GM18907 (cell line): ENCODE data around the gene CNDP2.

Experiments
- ATAC-seq: cut with Tn5 transposase; IDR thresholded peaks from one replicate; pipeline ENCODE4 v1.9.1; 2021; ENCODE audit warnings: mild to moderate bottlenecking, moderate library complexity; ENCODE audit not compliant: unreplicated experiment

The CNDP2 gene

GRCh38 chr18:74495581-74496507 is at the start of gene CNDP2:
Gene CNDP2 (plus strand): TSS chr18:74496363. CDS start chr18:74499974, 3,611 bp downstream.
- ATAC-seq = peak; percentile 80

DNA sequence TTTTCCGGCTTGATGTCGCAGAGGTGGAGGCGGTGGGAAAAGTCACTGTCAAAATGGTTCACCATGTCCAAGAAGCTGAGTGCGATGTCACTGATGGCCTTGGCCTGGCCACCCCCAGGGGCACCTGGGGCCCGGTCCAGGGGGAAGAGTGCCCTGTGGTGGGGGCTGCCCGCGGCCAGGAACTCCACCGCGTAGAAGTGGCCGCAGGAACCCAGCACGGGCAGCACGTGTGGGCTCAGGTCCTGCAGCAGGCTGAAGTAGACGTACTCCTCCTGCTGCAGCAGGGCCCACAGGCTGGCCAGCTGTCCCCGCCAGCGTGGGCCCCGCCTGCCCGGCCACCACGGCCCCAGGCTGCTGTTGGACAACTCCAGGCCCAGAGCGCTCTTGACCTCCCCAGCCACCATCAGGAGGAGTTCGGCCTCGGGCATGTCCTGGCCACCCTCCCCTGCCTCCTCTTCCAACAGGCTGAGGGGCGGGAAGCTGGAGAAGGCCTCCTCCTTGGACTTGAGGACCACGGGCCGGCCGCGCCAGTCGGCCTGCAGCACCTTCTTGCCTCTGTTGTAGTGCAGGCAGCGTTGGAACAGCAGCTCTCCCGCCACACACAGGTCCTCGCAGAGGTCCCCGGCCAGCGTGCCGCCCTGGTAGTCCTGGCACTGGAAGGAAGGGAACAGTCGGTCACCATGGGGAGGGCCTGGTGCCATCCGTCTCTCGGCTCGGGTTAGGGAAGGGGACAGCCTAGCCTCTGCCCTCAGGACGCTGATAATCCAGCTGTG is 49.3 kb upstream of the CNDP2 start:
- no peak for ATAC-seq

DNA sequence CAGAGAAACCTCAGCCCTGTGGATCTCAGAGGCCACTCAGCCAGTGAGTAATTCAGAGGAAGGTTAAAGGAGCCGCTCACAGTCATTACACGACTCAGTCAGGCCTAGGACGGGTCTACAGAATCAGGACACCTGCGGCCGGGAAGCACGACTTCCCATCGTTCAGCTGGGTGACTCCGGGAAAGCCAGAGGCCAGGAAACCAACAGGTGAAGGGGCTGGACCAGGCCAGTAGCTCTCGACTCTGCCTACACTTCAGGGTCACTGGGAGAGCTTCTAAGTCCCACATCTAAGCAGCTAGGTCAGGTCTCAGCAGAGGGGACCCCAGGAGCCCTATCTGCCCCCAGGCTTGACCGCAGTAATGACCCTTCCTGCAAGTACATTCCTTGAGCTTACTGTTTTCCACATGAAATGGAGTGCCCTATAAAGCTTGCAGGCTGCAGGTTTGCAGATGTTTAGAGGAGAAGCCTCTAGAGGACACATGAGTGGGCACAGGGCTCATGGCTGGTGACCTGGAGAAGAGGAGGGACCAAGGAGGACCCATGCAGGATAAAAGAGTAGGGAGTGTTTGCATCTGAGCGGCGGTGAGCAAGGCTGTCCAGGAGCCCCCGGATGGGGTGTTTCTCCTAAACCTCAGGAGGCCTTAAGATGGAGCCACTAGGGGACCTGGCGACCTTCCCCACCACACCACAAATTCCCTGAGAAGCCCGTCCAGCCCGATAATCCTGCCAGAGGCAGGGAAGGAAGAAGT is 48.6 kb upstream of the CNDP2 start:
- no peak for ATAC-seq

DNA sequence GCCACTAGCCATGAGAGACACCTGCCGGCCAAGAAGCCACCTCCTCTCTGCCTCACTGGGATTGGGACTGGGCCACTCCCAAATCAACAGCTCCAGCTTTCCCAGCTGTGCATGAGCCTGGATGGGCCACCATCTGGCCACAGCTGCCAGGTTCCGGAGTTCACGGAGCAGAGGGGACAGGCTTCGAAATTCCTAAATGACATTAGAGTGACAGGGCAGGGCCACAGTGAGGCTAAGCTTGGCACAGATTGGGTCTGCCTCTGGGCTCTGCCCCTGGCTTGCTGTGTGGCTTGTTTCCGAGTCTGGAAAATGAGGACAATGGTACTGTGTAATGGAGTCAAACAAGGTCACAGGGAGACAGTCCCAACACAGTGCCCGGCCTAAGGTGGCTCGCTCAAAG is 45.5 kb upstream of the CNDP2 start:
- no peak for ATAC-seq

DNA sequence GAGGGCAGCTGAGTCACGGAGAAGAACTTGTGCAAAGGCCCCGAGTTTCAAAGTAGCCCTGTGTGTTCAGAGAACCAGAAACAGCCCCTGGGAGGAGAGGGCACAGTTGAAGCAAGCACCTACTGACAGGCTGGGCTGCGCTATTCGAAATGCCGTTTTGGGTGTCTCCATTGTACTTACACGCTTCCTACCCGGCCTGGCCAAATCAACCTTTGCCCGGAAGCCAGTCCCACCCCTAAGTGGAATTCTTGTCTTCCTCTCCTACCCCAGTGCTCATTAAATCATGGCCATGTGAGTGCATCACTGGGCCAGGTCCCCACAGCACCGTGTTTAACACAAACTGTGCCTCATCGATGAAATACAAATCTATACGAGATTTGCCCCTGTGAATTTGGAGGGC is 45.0 kb upstream of the CNDP2 start:
- no peak for ATAC-seq

- ATAC-seq = no peak
These were observed 43.1 kb upstream of the CNDP2 start for GRCh38 chr18:74453016-74453566.

- ATAC-seq = no peak
These were observed 42.4 kb upstream of the CNDP2 start for GRCh38 chr18:74453642-74454198.

GRCh38 chr18:74454279-74454751 is 41.8 kb upstream of the CNDP2 start:
- no peak for ATAC-seq

- ATAC-seq = no peak
These were observed 40.8 kb upstream of the CNDP2 start for GRCh38 chr18:74455386-74455785.

DNA sequence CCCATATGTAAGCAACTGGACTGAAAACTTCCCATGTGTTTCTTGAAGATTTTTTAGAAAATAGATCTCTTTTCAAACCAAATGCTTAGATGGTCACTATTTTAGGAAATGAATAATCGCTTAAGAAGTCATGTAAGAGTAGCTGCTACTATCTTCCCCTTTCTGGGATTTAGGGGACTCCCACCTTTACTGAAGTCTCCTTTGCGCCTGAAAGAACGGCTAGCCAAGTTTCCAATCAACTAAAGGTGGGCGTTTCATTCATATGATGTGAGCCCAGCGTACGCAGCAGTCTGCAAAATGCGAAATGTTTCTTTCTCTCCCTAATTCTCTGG is 40.2 kb upstream of the CNDP2 start:
- ATAC-seq = no peak

- ATAC-seq = no peak
These were observed 39.7 kb upstream of the CNDP2 start for GRCh38 chr18:74456349-74457042.

- ATAC-seq = no peak
These were observed 39.0 kb upstream of the CNDP2 start, which contains the start of gene DIPK1C for GRCh38 chr18:74457043-74457724. Gene DIPK1C (minus strand): TSS chr18:74457308. CDS start chr18:74457259, 49 bp downstream.

DNA sequence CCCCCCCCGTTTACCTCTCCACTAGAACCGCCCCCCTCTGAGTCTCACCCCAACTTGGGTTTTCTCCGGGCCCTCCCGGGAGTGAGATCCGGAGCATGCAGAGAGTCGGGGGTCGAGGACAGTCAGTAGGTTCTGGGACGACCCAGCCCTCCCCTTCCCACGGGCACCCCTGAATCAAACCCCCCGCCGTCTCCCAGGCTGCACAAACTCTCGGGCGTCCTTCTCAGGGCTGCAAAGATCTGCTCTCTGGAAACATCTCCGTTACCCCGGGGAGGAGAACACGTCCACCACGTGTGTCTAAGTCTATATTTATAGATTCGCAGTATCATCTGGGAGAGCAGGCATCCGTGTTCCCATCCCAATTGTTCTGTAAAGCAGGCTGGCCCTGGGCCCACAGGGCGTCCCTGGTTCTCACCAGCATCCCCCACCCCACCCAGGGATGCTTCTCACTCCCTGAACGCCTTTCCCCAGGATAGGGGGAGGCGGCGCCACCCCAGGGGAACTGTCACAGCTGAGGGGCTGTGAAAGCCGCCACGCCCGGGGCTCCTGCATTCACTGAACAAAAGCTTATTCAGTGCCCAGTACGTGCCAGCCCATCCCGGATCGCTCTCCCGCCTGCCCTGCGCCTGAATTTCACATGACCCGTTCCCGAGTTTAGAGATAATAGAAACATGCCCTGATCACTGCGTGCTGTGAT is 38.3 kb upstream of the CNDP2 start:
- ATAC-seq = no peak

DNA sequence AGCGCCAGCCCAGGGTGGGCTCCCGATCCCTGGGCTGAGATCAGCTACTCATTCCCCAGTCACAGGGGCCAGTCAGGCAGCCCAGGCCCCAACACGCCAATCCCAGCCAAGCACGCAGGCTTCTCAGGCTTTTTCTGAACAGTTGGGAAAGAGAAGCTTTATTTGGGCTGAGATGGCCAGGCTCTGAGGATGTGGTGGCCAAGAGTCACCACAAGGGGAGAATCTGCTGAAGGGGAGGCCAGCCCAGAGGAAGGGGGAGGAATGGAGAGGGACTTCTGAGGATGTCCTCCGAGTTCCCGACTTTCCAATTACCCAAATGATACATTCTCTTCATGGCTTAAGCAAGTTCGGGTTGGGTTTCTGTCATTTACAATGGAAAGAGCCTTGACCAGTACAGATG is 36.3 kb upstream of the CNDP2 start:
- no peak for ATAC-seq

DNA sequence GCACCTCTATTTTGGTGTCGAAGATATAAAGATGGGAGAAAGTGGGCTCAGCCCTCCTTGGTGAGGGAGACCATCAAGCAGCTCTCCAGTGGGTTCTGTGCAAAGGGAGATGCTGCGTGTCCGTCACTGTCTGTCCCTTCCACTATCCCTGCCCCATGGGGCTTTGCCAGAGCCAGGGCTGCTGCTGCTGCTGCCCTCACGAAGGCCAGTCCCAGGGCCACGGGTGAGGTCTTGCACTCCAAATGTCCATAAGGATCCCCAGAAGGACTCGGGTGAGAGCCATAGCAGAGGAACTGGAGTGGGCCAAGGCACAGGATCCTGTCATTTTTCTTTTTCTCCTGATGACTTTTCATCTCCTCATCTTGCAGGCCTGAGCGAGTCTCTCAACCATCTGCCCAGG is 35.3 kb upstream of the CNDP2 start:
- no peak for ATAC-seq

- no peak for ATAC-seq
These were observed 32.9 kb upstream of the CNDP2 start for GRCh38 chr18:74463254-74463653.

DNA sequence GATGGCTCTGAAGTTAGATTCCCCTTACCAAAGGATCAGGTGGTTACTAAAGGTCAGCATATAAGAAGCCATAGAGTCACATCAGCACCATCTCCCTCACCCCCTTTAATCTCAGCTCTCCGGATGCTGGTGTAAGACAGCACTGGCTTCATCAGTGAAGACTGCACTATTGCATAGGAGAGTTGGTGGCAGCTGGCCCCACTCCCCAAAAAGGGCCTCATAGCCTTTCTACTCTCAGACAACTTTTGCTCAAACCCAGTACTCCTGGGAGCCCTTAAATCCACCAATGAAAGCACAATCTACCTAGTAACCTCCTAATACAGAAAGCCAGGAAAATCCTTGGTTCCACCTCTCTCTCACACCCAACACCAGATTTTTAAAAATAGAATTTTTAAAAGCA is 32.2 kb upstream of the CNDP2 start:
- no peak for ATAC-seq

GRCh38 chr18:74465775-74466174 is 30.4 kb upstream of the CNDP2 start:
- no peak for ATAC-seq

GRCh38 chr18:74468547-74469061 is 27.6 kb upstream of the CNDP2 start:
- ATAC-seq = no peak
